Mesenchymal stem cell (in vitro differentiated cells and primary cell): ENCODE results near the gene TMEM183A.

Source experiments
- DNase-seq: peaks from one replicate; pipeline ENCODE4 v3.0.0-alpha.2; 2013
- H2AFZ ChIP-seq: one replicate; pipeline ENCODE4 v1.6.1; 2013; ENCODE audit warnings: low read depth, mild to moderate bottlenecking, control low read depth, inconsistent platforms, low read length, moderate library complexity
- H2AK5ac ChIP-seq: 2 replicates; pipeline ENCODE4 v1.6.1; 2013; ENCODE audit warnings: low read length, moderate library complexity, mild to moderate bottlenecking, inconsistent platforms; ENCODE audit not compliant: severe bottlenecking
- H2BK120ac ChIP-seq: one replicate; pipeline ENCODE4 v1.6.1; 2013; ENCODE audit warnings: low read depth, mild to moderate bottlenecking, inconsistent platforms, low read length, moderate library complexity
- H2BK12ac ChIP-seq, 2 experiments: one replicate each; pipeline ENCODE4 v1.6.1; 2013; ENCODE audit warnings: inconsistent platforms in 2 of 2, low read length in 2 of 2, mild to moderate bottlenecking in 2 of 2, moderate library complexity in 2 of 2, control low read depth in 1 of 2
- H2BK15ac ChIP-seq: one replicate; pipeline ENCODE4 v1.6.1; 2013; ENCODE audit warnings: mild to moderate bottlenecking, low read depth, inconsistent platforms; ENCODE audit not compliant: poor library complexity, severe bottlenecking
- H2BK5ac ChIP-seq: 2 replicates; pipeline ENCODE4 v1.6.1; 2013; ENCODE audit warnings: low read depth, mild to moderate bottlenecking, low read length, control low read depth, inconsistent platforms; ENCODE audit not compliant: poor library complexity, severe bottlenecking
- H3K14ac ChIP-seq, 2 experiments: one replicate each; pipeline ENCODE4 v1.6.1; 2013; ENCODE audit warnings: inconsistent platforms in 2 of 2, low read length in 2 of 2, control low read depth in 1 of 2, mild to moderate bottlenecking in 1 of 2, moderate library complexity in 1 of 2
- H3K18ac ChIP-seq, 2 experiments: one replicate each; pipeline ENCODE4 v1.6.1; 2013; ENCODE audit warnings: inconsistent platforms in 2 of 2, low read length in 2 of 2, control low read depth in 1 of 2, low read depth in 1 of 2, mild to moderate bottlenecking in 1 of 2
- H3K23ac ChIP-seq, 2 experiments: one replicate each; pipeline ENCODE4 v1.6.1; 2013; ENCODE audit warnings: inconsistent platforms in 2 of 2, low read length in 2 of 2, mild to moderate bottlenecking in 2 of 2, moderate library complexity in 2 of 2, control low read depth in 1 of 2
- H3K27ac ChIP-seq: 2 replicates; pipeline ENCODE4 v1.5.1; 2013; ENCODE audit warnings: mild to moderate bottlenecking, moderate library complexity, low read length, control low read depth, inconsistent platforms; ENCODE audit not compliant: poor library complexity, severe bottlenecking
- H3K27me3 ChIP-seq, 2 experiments: 2 replicates each; pipeline versions ENCODE4 v1.6.1 to v1.7.0; 2013; ENCODE audit warnings: low read length in 2 of 2, mild to moderate bottlenecking in 2 of 2, moderate library complexity in 2 of 2, control low read depth in 1 of 2, inconsistent platforms in 1 of 2; ENCODE audit not compliant: control insufficient read depth in 1 of 2, insufficient read depth in 1 of 2
- H3K36me3 ChIP-seq, 2 experiments: 2 replicates each; pipeline versions ENCODE4 v1.6.1 to v1.7.0; 2013; ENCODE audit warnings: low read length in 2 of 2, control low read depth in 1 of 2, inconsistent platforms in 1 of 2, low read depth in 1 of 2, mild to moderate bottlenecking in 1 of 2; ENCODE audit not compliant: insufficient read depth in 2 of 2, control insufficient read depth in 1 of 2
- H3K4ac ChIP-seq, 2 experiments: one replicate each; pipeline ENCODE4 v1.6.1; 2013; ENCODE audit warnings: inconsistent platforms in 2 of 2, low read length in 2 of 2, mild to moderate bottlenecking in 2 of 2, moderate library complexity in 2 of 2, control low read depth in 1 of 2, low read depth in 1 of 2
- H3K4me1 ChIP-seq: 2 replicates; pipeline ENCODE4 v1.6.1; 2013; ENCODE audit warnings: low read depth, low read length, control low read depth; ENCODE audit not compliant: control insufficient read depth, insufficient read depth
- H3K4me2 ChIP-seq: 2 replicates; pipeline ENCODE4 v1.6.1; 2013; ENCODE audit warnings: low read length, mild to moderate bottlenecking, inconsistent platforms; ENCODE audit not compliant: poor library complexity, severe bottlenecking
- H3K4me3 ChIP-seq, 2 experiments: 2 replicates each; pipeline versions ENCODE4 v1.5.1 to v1.7.0; 2013; ENCODE audit warnings: low read length in 2 of 2, mild to moderate bottlenecking in 2 of 2, control low read depth in 1 of 2, low read depth in 1 of 2; ENCODE audit not compliant: insufficient read depth in 1 of 2
- H3K79me1 ChIP-seq: replicated peaks from 2 replicates; pipeline ENCODE4 v1.6.1; 2013; ENCODE audit warnings: mild to moderate bottlenecking, control low read depth, low read length, inconsistent platforms; ENCODE audit not compliant: poor library complexity, severe bottlenecking
- H3K9ac ChIP-seq: 2 replicates; pipeline ENCODE4 v1.7.0; 2013; ENCODE audit warnings: mild to moderate bottlenecking, low read length, moderate library complexity
- H3K9me3 ChIP-seq: 2 replicates; pipeline ENCODE4 v1.7.0; 2013; ENCODE audit warnings: mild to moderate bottlenecking, low read length; ENCODE audit not compliant: control insufficient read depth
- H4K8ac ChIP-seq: one replicate; pipeline ENCODE4 v1.6.1; 2013; ENCODE audit warnings: inconsistent platforms, mild to moderate bottlenecking, low read length, moderate library complexity
- H4K91ac ChIP-seq: one replicate; pipeline ENCODE4 v1.6.1; 2013; ENCODE audit warnings: mild to moderate bottlenecking, low read length, inconsistent platforms
- WGBS: methylation state at CpG from one replicate; pipeline ENCODE4 v1.1.7; 2013; ENCODE audit warnings: mixed read lengths; 5-methylcytosine and 5-hydroxymethylcytosine counted together

The TMEM183A gene

GRCh38 chr1:202972046-202972445 is 35.1 kb upstream of the TMEM183A start:
- H2AFZ ChIP-seq, result no peak overlapping the region
- no peak overlapping the region for H4K91ac ChIP-seq
- no peak overlapping the region for H2BK5ac ChIP-seq
- no peak overlapping the region for H3K9ac ChIP-seq
- no peak overlapping the region for H3K4me3 ChIP-seq
- H3K36me3 ChIP-seq, result no peaks in the 10 kb centered on the region
- H3K14ac ChIP-seq, result no peak overlapping the region
- H3K79me1 ChIP-seq, result no peaks in the 10 kb centered on the region
- H3K18ac ChIP-seq, result no peak overlapping the region
- H3K9me3 ChIP-seq, result no peaks in the 10 kb centered on the region
- WGBS, result 57% methylated on average over 3 of the region's 4 CpGs
- no peak overlapping the region for H2BK15ac ChIP-seq
- H3K27me3 ChIP-seq, result peaks cover 15 to 24% of the 10 kb centered on the region in 2 experiments
- H3K27ac ChIP-seq, result no peak overlapping the region
- no peak overlapping the region for H2BK120ac ChIP-seq
- DNase-seq, result no peak
- H4K8ac ChIP-seq, result no peak overlapping the region
- no peak overlapping the region for H3K23ac ChIP-seq
- H3K4me1 ChIP-seq, result no peaks in the 10 kb centered on the region
- no peak overlapping the region for H2BK12ac ChIP-seq
- no peak overlapping the region for H3K4ac ChIP-seq
- H2AK5ac ChIP-seq, result no peak overlapping the region
- H3K4me2 ChIP-seq, result no peak overlapping the region

DNA sequence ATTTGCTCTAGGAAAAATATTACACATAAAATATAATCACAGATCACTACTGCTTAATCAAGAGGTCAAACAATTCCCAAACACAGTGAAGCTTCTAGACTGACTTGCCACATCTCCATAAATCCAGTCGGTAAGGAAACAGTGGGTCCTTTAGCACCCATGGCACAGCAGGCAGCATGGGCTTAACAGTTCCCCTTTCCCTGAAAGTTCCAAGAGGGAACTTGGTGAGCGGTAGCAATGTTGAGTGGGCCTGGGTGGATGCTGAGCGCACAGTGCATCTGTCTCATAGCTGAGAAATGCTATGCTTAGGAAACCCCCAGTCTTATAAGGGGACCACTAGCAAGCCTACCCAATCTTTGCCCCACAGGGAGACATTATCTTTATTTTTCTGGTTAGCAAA is 32.3 kb upstream of the TMEM183A start:
- H3K23ac ChIP-seq, result no peak overlapping the region
- DNase-seq, result no peak
- H3K4me3 ChIP-seq, result no peak overlapping the region
- H3K36me3 ChIP-seq, result no peaks in the 10 kb centered on the region
- no peaks in the 10 kb centered on the region for H3K4me1 ChIP-seq
- no peak overlapping the region for H2BK15ac ChIP-seq
- H4K91ac ChIP-seq, result no peak overlapping the region
- 88% methylated on average over 2 of the region's 3 CpGs for WGBS
- no peak overlapping the region for H3K14ac ChIP-seq
- H3K27ac ChIP-seq, result no peak overlapping the region
- no peak overlapping the region for H3K4ac ChIP-seq
- no peak overlapping the region for H3K9ac ChIP-seq
- H2BK5ac ChIP-seq, result no peak overlapping the region
- H3K27me3 ChIP-seq, result peaks cover 36 to 48% of the 10 kb centered on the region in 2 experiments
- H3K9me3 ChIP-seq, result no peaks in the 10 kb centered on the region
- no peaks in the 10 kb centered on the region for H3K79me1 ChIP-seq
- no peak overlapping the region for H2BK120ac ChIP-seq
- H3K4me2 ChIP-seq, result no peak overlapping the region
- H3K18ac ChIP-seq, result no peak overlapping the region
- no peak overlapping the region for H2AFZ ChIP-seq
- H2BK12ac ChIP-seq, result no peak overlapping the region
- no peak overlapping the region for H4K8ac ChIP-seq
- H2AK5ac ChIP-seq, result no peak overlapping the region

- H3K9ac ChIP-seq, result no peak overlapping the region
- H3K18ac ChIP-seq, result no peak overlapping the region
- H3K27ac ChIP-seq, result no peak overlapping the region
- peaks cover 46 to 57% of the 10 kb centered on the region in 2 experiments for H3K27me3 ChIP-seq
- H3K14ac ChIP-seq, result no peak overlapping the region
- H3K4me3 ChIP-seq, result no peak overlapping the region
- H4K91ac ChIP-seq, result no peak overlapping the region
- DNase-seq, result no peak
- no peaks in the 10 kb centered on the region for H3K4me1 ChIP-seq
- no peak overlapping the region for H2AK5ac ChIP-seq
- no peaks in the 10 kb centered on the region for H3K79me1 ChIP-seq
- H2BK120ac ChIP-seq, result no peak overlapping the region
- WGBS, result 79% methylated on average over 3 of the region's 3 CpGs
- H3K4ac ChIP-seq, result no peak overlapping the region
- no peak overlapping the region for H2BK5ac ChIP-seq
- no peak overlapping the region for H2BK12ac ChIP-seq
- H2AFZ ChIP-seq, result no peak overlapping the region
- H2BK15ac ChIP-seq, result no peak overlapping the region
- no peak overlapping the region for H3K4me2 ChIP-seq
- H3K9me3 ChIP-seq, result no peaks in the 10 kb centered on the region
- no peaks in the 10 kb centered on the region for H3K36me3 ChIP-seq
- H3K23ac ChIP-seq, result no peak overlapping the region
- no peak overlapping the region for H4K8ac ChIP-seq
These were observed 30.5 kb upstream of the TMEM183A start for GRCh38 chr1:202976633-202977032.

GRCh38 chr1:202979459-202979858 is 27.7 kb upstream of the TMEM183A start:
- H2BK120ac ChIP-seq, result no peak overlapping the region
- no peak overlapping the region for H3K4me2 ChIP-seq
- no peaks in the 10 kb centered on the region for H3K4me1 ChIP-seq
- H3K9ac ChIP-seq, result no peak overlapping the region
- 81% methylated on average over 2 of the region's 2 CpGs for WGBS
- H4K91ac ChIP-seq, result no peak overlapping the region
- no peak overlapping the region for H2AK5ac ChIP-seq
- H3K4me3 ChIP-seq, result no peak overlapping the region
- no peak overlapping the region for H3K23ac ChIP-seq
- H2BK5ac ChIP-seq, result no peak overlapping the region
- no peak overlapping the region for H2BK12ac ChIP-seq
- no peak for DNase-seq
- no peaks in the 10 kb centered on the region for H3K79me1 ChIP-seq
- H3K9me3 ChIP-seq, result no peaks in the 10 kb centered on the region
- no peak overlapping the region for H3K4ac ChIP-seq
- no peak overlapping the region for H4K8ac ChIP-seq
- H3K36me3 ChIP-seq, result no peaks in the 10 kb centered on the region
- peaks cover 43 to 47% of the 10 kb centered on the region in 2 experiments for H3K27me3 ChIP-seq
- H2AFZ ChIP-seq, result no peak overlapping the region
- H2BK15ac ChIP-seq, result no peak overlapping the region
- no peak overlapping the region for H3K27ac ChIP-seq
- H3K14ac ChIP-seq, result no peak overlapping the region
- H3K18ac ChIP-seq, result no peak overlapping the region
